H9 (cell line): ENCODE measurements around the gene RSF1. TPM values are rescaled to one million over a fixed set of nuclear protein-coding genes. Genes with fewer than 3 reads are reported as not detected.

Source experiments
- DNase-seq: peaks from one replicate; pipeline ENCODE4 v3.0.0-alpha.2; 2017
- H2AFZ ChIP-seq: one replicate; pipeline ENCODE4 v1.6.1; 2013; ENCODE audit warnings: mild to moderate bottlenecking, low read length, control low read depth, moderate library complexity
- H2AK5ac ChIP-seq: 2 replicates; pipeline ENCODE4 v1.6.1; 2013; ENCODE audit warnings: low read length, control low read depth, mixed read lengths; ENCODE audit not compliant: insufficient read length
- H2BK120ac ChIP-seq: one replicate; pipeline ENCODE4 v1.6.1; 2013; ENCODE audit warnings: low read depth, mild to moderate bottlenecking, low read length, control low read depth, inconsistent platforms; ENCODE audit not compliant: poor library complexity, severe bottlenecking
- H2BK12ac ChIP-seq: 2 replicates; pipeline ENCODE4 v1.6.1; 2013; ENCODE audit warnings: low read length, control low read depth, mixed read lengths, low read depth; ENCODE audit not compliant: insufficient read length
- H2BK15ac ChIP-seq: 2 replicates; pipeline ENCODE4 v1.6.1; 2013; ENCODE audit warnings: low read depth, low read length, control low read depth
- H2BK20ac ChIP-seq: one replicate; pipeline ENCODE4 v1.6.1; 2013; ENCODE audit warnings: low read depth, mild to moderate bottlenecking, low read length, control low read depth, inconsistent platforms; ENCODE audit not compliant: poor library complexity, severe bottlenecking
- H2BK5ac ChIP-seq: 2 replicates; pipeline ENCODE4 v1.6.1; 2013; ENCODE audit warnings: low read length, control low read depth, mixed read lengths; ENCODE audit not compliant: insufficient read length
- H3K14ac ChIP-seq: 2 replicates; pipeline ENCODE4 v1.6.1; 2013; ENCODE audit warnings: low read length, control low read depth; ENCODE audit not compliant: insufficient read depth
- H3K18ac ChIP-seq: 2 replicates; pipeline ENCODE4 v1.6.1; 2013; ENCODE audit warnings: low read depth, mild to moderate bottlenecking, mixed read lengths, low read length, control low read depth; ENCODE audit not compliant: insufficient read length
- H3K23ac ChIP-seq: 2 replicates; pipeline ENCODE4 v1.6.1; 2013; ENCODE audit warnings: low read length, control low read depth, mixed read lengths, low read depth; ENCODE audit not compliant: insufficient read length
- H3K23me2 ChIP-seq: 2 replicates; pipeline ENCODE4 v1.6.1; 2013; ENCODE audit warnings: low read depth, mild to moderate bottlenecking, mixed read lengths, low read length, control low read depth; ENCODE audit not compliant: insufficient read length, poor library complexity, severe bottlenecking
- H3K27ac ChIP-seq: 2 replicates; pipeline ENCODE4 v1.5.1; 2013; ENCODE audit warnings: low read length, control low read depth, mixed read lengths, low read depth; ENCODE audit not compliant: insufficient read length
- H3K27me3 ChIP-seq: 2 replicates; pipeline ENCODE4 v1.6.1; 2013; ENCODE audit warnings: low read length, control low read depth, inconsistent platforms; ENCODE audit not compliant: insufficient read depth
- H3K4ac ChIP-seq: 2 replicates; pipeline ENCODE4 v1.6.1; 2013; ENCODE audit warnings: low read depth, mild to moderate bottlenecking, control low read depth, inconsistent platforms, low read length, moderate library complexity
- H3K4me1 ChIP-seq: 2 replicates; pipeline ENCODE4 v1.6.1; 2013; ENCODE audit warnings: low read length, control low read depth, inconsistent platforms; ENCODE audit not compliant: insufficient read depth
- H3K4me2 ChIP-seq: 2 replicates; pipeline ENCODE4 v1.6.1; 2013; ENCODE audit warnings: low read length, control low read depth, mixed read lengths; ENCODE audit not compliant: insufficient read length, insufficient read depth
- H3K56ac ChIP-seq: 2 replicates; pipeline ENCODE4 v1.6.1; 2013; ENCODE audit warnings: low read depth, mild to moderate bottlenecking, mixed read lengths, low read length, control low read depth; ENCODE audit not compliant: insufficient read length
- H3K79me1 ChIP-seq: 2 replicates; pipeline ENCODE4 v1.6.1; 2013; ENCODE audit warnings: low read depth, mild to moderate bottlenecking, moderate library complexity, low read length, control low read depth, inconsistent platforms; ENCODE audit not compliant: insufficient read depth, poor library complexity, severe bottlenecking
- H3K79me2 ChIP-seq: 2 replicates; pipeline ENCODE4 v1.6.1; 2013; ENCODE audit warnings: low read length, control low read depth, inconsistent platforms; ENCODE audit not compliant: insufficient read depth
- H3K9ac ChIP-seq: 2 replicates; pipeline ENCODE4 v1.6.1; 2013; ENCODE audit warnings: low read length, control low read depth, mixed read lengths; ENCODE audit not compliant: insufficient read length; ENCODE audit errors: extremely low read depth
- H3K9me3 ChIP-seq: one replicate; pipeline ENCODE4 v1.6.1; 2013; ENCODE audit warnings: low read depth, low read length, inconsistent platforms; ENCODE audit not compliant: control insufficient read depth
- H3T11ph ChIP-seq: one replicate; pipeline ENCODE4 v1.6.1; 2013; ENCODE audit warnings: mild to moderate bottlenecking, low read length, control low read depth, inconsistent platforms
- H4K20me1 ChIP-seq: one replicate; pipeline ENCODE4 v1.6.1; 2013; ENCODE audit not compliant: control insufficient read depth, insufficient read length, insufficient read depth
- H4K5ac ChIP-seq: 2 replicates; pipeline ENCODE4 v1.6.1; 2013; ENCODE audit warnings: low read depth, mild to moderate bottlenecking, mixed read lengths, low read length, control low read depth; ENCODE audit not compliant: insufficient read length
- H4K8ac ChIP-seq: replicated peaks from 2 replicates; pipeline ENCODE4 v1.6.1; 2013; ENCODE audit warnings: low read length, control low read depth, mixed read lengths, low read depth; ENCODE audit not compliant: insufficient read length
- H4K91ac ChIP-seq: 2 replicates; pipeline ENCODE4 v1.6.1; 2013; ENCODE audit warnings: low read depth, mild to moderate bottlenecking, moderate library complexity, mixed read lengths, low read length, control low read depth; ENCODE audit not compliant: insufficient read length
- H3K27ac Mint-ChIP-seq, 3 experiments: 2 replicates in 2 of 3; 3 replicates in 1 of 3; pipeline ENCODE4 v1.8.0; 2020 to 2021; ENCODE audit warnings: mixed read lengths in 3 of 3, mild to moderate bottlenecking in 1 of 3, moderate library complexity in 1 of 3
- H3K27me3 Mint-ChIP-seq: 2 replicates; pipeline ENCODE4 v1.8.0; 2021; ENCODE audit warnings: low read depth, mild to moderate bottlenecking, moderate library complexity, mixed read lengths
- H3K36me3 Mint-ChIP-seq, 3 experiments: 2 replicates in 2 of 3; 3 replicates in 1 of 3; pipeline ENCODE4 v1.8.0; 2020 to 2021; ENCODE audit warnings: low read depth in 3 of 3, mixed read lengths in 3 of 3; ENCODE audit not compliant: insufficient read depth in 1 of 3
- H3K4me1 Mint-ChIP-seq, 2 experiments: 2 replicates each; pipeline ENCODE4 v1.8.0; 2020; ENCODE audit warnings: mixed read lengths in 2 of 2
- H3K4me3 Mint-ChIP-seq, 2 experiments: 2 replicates in 1 of 2; 3 replicates in 1 of 2; pipeline ENCODE4 v1.8.0; 2020 to 2021; ENCODE audit warnings: mild to moderate bottlenecking in 2 of 2, mixed read lengths in 2 of 2, moderate library complexity in 1 of 2
- H3K9me3 Mint-ChIP-seq, 2 experiments: 2 replicates in 1 of 2; 3 replicates in 1 of 2; pipeline ENCODE4 v1.8.0; 2020; ENCODE audit warnings: mild to moderate bottlenecking in 2 of 2, mixed read lengths in 2 of 2, moderate library complexity in 1 of 2
- CTCF ChIP-seq: fragments of 200-600 bp; sonication (generic); conservative IDR thresholded peaks from 3 replicates; pipeline ENCODE4 v1.8.0; 2021; ENCODE audit warnings: antibody characterized with exemption, mild to moderate bottlenecking
- WGBS: extraction: QIAGEN DNeasy Blood & Tissue Kit; methylation state at CpG from one replicate; pipeline ENCODE4 v1.1.7; 2013; ENCODE audit warnings: missing lambda C conversion rate, low lambda C conversion rate, mixed read lengths; ENCODE audit not compliant: insufficient read length; ENCODE audit errors: extremely low coverage; 5-methylcytosine and 5-hydroxymethylcytosine counted together
- total RNA-seq: library from RNA; stranded (reverse); gene quantifications from 2 replicates; pipeline ENCODE4 v1.2.1, GENCODE V29; 2021

RSF1 gene
- total RNA-seq, 1 experiment from 2014 or later: 82.6 TPM

DNA sequence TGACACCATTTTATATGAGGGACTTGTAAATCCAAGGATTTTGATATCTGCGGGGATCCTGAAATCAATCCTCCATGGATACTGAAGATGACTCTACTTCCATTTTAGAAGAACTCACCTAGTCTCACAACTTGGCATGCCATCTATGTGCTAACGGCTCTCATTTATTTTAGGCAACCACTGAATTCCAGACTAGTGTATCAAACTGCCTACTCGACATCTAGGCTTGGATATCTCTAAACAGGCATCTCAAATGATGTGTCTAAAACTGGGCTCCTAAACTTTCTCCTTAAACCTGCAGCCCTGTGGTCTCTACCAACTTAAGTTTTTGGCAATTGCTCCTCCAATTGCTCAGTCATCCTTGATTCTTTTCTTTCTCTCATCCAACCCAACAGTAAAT lies 151.8 kb downstream of the RSF1 start:
- Mint-ChIP-seq H3K27ac (peak overlapping the region in 1 of 3 experiments; percentile 15; a peak in 1 of 7 replicates), H3K36me3 (peaks cover 31 to 68% (median 63%) of the 10 kb centered on the region in 3 experiments; a peak in 6 of 7 replicates), H3K27me3 (no peaks in the 10 kb centered on the region), H3K4me3 (no peak overlapping the region), H3K9me3 (no peaks in the 10 kb centered on the region), H3K4me1 (no peaks in the 10 kb centered on the region)
- Histone ChIP-seq H4K8ac (no peak overlapping the region), H3T11ph (no peak overlapping the region), H4K20me1 (no peaks in the 10 kb centered on the region), H2BK5ac (no peak overlapping the region), H4K91ac (no peak overlapping the region), H3K23me2 (no peaks in the 10 kb centered on the region), H2BK12ac (no peak overlapping the region), H3K4me1 (no peaks in the 10 kb centered on the region), H3K27ac (no peak overlapping the region), H3K14ac (no peak overlapping the region), H3K4me2 (no peak overlapping the region), H2BK15ac (no peak overlapping the region), H3K79me1 (no peaks in the 10 kb centered on the region), H3K56ac (no peak overlapping the region), H3K18ac (no peak overlapping the region), H2BK20ac (no peak overlapping the region), H3K27me3 (no peaks in the 10 kb centered on the region), H2AFZ (no peak overlapping the region), H3K79me2 (no peaks in the 10 kb centered on the region), H4K5ac (no peak overlapping the region), H3K9ac (no peak overlapping the region), H3K23ac (no peak overlapping the region), H2BK120ac (no peak overlapping the region), H3K9me3 (no peaks in the 10 kb centered on the region), H3K4ac (no peak overlapping the region), H2AK5ac (no peak overlapping the region)
- no peak for DNase-seq
- WGBS: no CpG with 5 or more reads among the region's 3 CpGs
- no peak for TF ChIP-seq CTCF
